Measurements from ENCODE around the gene CDK8.
"Not testable (repeated sequence)": the region's sequence is repeated elsewhere in the genome, so short reads cannot be mapped to it uniquely, and the experiment has no call there.

CDK8 gene

DNA sequence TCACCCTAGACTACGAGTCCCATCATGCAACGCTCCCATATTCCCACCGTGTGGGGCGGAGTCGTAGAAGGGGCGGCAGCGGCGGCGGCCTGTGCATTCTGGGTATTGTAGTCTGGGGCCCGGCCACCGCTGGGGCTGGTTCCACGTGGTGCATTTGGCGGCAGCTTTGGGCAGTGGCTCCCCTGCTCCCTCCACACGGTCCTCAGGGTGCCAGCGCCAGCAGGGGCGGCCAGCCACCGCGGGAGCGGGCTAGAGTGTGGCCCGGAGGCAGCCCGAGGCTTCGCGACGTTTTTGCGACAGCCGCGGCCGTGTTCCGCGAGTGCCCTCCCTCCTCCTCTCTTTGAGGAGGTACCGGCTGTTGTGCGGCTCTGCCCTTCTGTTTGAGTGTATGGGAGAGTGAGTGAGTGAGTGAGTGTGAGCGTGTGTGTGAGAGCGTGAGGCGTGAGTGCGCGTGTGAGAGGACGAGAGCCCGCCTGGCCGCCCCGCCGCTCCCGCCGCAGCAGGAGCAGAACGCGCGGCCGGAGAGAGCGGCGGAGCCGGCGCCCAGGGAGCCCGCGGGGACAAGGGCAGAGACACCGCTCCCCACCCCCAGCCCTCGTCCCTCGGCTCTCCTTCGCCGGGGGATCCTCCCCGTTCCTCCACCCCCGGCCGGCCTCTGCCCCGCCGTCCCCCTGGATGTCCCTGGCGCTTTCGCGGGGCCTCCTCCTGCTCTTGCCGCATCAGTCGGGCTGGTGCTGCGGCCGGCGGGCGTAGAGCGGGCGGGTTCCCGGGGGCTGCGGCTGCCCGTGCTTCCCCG, at the start of gene CDK8:
TSS of gene CDK8 (plus strand) at position 343 of the 796 bp plus-strand sequence. CDS start 513 bp downstream, outside the sequence.
- DNase-seq (ENCODE audit: low read depth): peak; percentile 45

DNA sequence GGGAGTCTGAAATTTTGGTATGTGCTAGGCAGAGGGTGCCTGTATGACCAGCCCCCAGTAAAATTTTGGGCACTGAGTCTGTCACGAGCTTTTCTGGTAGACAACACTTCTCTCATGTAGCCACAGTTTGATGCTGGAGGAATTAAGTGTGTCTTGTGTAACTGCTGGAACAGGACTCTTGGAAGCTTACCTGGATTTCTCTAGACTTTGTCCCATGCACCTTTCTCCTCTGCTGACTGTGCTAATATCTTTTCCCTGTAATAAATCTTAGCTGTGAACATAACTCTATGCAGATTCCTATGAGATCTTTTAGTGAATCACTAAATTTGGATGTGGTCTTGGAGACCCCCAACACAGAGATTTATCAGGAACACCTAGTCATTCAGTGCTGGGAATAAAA, 45.6 kb upstream of the CDK8 start:
- DNase-seq (ENCODE audit: low read depth): no peak

DNA sequence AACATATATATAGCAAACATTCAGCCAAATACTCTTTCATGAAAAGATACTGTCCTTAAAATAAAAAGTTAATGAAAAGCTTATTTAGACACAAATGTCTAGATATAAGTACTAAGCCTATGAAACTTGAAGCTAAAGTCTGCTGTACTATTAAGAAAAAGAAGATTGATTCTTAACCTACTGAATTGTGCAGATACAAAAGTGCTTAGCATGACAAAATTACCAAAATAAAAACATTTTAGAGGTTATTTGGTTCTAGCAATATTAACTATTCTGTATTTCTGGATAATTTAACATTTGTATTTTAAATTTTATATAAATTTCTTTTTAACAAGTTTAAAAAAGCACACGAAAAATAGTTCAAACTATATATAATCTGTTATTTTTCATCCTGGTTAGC, 40.6 kb upstream of the CDK8 start:
- DNase-seq (ENCODE audit: low read depth): no peak

DNA sequence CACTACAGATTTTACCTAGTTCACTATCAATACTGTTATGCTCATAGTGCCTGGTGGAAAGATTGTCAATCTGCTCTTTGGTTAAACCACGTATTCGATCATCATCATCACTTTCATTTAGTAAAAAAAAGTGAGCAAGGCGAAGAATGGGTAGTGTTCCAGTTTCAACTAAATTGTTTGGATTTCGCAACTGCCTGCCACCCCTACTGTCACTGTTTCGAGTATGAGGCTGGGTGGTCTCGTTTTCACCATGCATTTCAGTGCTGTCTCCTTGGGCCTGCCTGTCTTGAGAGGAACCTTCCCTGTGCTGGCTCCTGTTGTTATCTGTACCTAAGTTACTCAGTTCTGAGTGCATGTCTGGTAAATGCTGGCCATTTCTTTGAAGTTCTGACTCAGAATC, 39.9 kb upstream of the CDK8 start:
- DNase-seq (ENCODE audit: low read depth): no peak

DNA sequence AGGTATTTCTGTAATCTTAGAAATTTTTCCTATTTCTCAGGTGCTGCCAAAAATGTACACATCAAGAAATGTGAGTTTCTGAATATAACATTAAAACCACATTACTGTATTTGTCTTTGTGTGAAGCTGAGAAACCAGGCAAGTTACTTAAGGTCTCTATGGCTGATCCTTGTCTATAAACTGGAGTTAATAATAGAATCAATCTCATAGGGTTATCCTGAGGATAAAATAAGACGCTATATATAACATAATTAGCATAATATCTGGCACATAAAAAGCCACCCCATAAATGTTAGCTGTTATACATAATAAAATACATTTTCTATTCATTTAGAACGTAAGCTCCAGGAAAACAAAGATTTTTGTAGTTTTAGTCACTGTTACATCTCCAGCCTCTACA, 37.9 kb upstream of the CDK8 start:
- no peak for DNase-seq (ENCODE audit: low read depth)

DNA sequence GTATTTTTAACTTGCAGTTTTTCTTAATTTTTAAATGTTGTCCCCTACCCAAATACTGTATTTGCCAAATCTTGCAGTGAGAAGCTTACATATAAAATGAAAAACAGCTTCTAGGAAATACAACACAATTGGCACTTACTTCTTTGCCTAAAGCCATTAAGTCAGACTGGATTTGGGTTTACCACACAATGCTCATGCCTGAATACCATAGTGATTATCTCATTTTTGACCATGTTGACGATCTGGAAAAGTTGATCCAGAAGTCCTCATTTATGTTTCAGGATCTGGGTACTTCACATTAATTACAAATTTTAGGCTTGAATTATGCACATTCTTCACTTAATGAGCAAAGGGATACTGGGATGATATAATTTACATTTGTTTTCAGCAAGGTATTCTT, 34.2 kb upstream of the CDK8 start:
- no peak for DNase-seq (ENCODE audit: low read depth)

DNA sequence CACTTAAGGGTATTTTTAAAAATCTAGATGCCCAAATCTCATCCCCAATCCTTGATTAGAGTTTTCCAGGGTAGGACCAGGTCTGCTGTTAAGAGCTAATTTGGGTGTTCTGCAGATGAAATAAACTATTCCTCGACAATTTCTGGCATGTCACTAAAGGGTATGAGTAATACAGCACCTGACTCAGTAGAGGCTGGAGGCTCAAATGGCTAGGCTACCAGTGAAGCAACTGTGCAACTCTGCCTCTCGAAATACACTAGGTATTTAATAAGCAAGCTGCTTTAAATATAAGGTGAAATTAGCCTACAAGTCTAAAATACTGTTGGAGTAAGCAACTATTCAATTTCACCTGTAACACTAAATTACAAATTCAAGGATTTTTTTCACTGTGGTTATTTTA, 33.4 kb upstream of the CDK8 start:
- DNase-seq (ENCODE audit: low read depth): no peak

DNA sequence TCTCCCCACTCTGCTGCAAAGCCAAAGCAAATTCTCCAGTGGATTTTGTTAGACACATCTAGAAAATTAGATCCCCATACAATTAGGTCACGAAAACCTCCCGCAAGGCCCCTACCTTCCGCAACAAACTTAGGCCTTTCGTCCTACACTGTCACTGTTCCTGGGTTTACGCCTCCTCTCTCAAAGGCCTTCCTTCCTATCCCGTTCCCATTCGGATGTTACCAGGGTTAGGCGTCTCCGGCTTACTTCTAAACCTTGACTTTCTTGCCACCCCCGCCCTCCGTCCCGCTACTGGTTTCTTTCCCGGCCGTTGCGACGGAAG, 32.6 kb upstream of the CDK8 start:
- no peak for DNase-seq (ENCODE audit: low read depth)

DNA sequence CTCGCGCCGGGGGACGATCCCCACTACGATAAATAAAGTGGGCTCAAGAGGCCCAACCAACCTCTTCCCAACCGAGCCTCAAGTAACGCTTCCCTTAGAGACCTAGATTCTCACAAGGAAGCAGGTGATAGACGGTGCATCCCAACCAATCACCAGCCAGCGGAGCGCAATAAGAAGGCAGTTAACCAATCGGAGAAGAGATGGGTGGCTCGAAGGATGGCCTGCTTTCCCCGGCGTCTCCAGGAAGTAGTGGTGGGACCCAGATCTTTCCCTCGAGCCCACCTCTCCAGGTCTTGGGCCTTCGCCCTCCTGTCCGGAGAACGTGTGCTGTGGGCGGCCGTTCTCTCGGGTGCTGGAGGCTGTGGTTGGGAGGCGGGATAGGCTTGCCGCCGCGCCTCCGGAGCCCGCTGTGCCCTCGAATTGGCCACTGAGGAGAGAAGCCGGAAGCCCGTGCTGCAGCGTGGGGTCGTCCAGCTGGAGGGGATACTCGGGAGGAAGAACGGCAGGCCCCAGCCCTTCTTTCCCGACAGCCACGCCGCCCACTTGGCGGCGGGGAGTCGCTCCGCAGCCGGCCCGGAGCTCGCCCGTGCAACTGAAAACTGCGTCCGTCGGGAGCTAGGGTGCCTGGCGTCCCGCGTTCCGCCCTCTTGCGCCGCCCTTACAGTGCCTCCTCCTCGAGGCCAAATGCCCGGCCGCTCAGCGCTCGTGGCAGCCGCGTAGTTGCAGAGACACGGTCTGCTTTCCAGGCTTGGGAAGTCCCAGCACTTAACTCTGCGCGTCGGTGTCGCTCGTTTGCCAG, 32.0 kb upstream of the CDK8 start, which contains the start of gene RNF6:
TSS of gene RNF6 (minus strand) at position 594 of the 799 bp plus-strand sequence. CDS start 2,665 bp downstream, outside the sequence.
- peak; percentile 79 for DNase-seq (ENCODE audit: low read depth)

DNA sequence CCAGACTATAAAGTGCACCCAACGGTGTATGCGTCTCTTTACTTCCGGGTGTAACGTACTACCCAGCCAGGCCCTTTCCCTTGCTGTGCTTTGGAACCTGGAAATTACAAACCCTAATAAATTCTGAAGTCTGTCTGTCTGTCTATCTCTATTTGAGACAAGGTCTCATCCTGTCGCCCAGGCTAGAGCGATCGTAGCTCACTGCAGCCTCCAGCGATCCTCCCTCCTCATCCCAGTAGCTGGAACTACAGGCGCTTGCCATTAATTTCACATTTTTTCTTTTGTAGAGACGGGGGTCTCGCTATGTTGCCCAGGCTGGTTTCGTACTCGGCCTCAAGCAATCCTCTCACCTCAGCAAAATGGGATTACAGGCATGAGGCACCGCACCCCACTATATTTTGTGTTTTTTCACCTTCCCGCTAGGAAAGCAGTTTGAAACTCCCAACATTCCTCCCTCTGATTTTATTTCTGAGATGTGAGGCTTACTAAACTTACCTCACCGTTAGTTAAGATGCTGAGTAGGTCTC, 31.3 kb upstream of the CDK8 start:
- no peak for DNase-seq (ENCODE audit: low read depth)

DNA sequence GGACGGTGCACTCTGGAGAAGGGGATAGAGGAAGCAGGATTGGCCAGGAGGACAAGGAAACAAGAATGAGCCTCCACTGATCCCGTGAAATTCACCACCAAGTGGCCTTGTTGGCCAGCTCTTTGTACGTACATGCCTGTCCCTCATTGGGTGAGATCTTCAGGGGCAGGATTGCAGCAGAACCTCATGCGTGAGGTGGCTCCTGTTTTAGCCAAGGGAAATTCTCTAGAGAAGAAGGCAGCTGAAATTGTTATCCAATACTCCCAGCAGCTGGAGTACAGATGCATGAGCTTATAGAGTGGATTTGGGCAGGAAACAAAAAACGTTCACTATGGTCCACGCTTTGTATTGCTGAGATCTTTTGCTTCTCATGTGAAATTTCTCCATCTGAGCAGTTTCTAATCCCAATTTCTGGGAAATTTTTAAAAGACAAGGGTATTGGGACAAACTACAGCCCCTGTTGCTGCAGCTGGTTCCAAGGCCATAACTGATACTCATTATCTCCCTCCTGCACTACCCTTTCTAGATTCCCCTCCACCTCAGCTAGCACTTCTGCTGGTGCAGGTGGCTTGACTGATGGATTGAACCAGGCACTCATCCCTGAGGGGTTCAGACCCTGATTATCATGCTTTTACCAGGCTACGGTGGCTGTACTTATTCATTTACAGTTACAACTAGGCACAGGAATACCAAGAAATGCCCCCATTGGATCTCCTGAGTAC, 27.9 kb upstream of the CDK8 start:
- DNase-seq (ENCODE audit: low read depth): no peak

DNA sequence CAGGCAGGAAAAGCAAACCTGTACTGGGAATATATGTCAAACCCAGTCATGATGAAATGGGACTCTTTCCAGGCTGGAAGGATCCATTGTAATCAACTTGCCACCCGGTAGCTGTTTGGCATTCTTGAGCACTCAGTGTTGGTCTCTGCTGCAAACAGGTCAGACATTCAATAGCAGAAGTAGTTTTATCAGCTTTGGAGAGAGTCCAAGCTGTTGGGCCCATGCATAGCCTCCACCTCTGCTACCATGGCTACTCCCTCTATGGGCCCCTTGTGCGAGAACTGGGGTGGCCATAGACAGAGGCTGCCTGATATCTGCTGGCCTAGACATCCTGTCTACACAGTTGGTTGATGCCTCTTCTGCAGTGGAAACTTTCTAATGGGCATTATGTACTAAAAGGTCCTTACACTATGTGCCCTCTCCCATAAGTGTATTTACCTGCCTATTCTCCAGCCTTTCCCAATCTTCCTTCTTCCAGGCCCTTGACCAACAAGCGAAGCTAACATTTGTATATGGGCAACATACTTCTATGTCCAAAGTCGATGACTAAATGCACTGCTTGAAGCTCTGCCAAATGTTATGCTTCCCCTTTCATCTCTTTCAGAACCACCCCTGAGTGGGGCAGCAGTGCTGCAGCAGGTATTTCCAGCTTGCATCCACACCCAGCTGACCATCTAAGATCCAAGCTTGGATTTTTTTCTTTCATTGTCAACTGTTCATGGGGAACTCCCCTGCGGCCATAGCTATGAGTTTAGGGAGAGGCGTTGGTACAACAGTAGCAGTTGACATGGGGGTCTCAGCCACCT, 26.6 kb upstream of the CDK8 start:
- DNase-seq (ENCODE audit: low read depth): no peak

DNA sequence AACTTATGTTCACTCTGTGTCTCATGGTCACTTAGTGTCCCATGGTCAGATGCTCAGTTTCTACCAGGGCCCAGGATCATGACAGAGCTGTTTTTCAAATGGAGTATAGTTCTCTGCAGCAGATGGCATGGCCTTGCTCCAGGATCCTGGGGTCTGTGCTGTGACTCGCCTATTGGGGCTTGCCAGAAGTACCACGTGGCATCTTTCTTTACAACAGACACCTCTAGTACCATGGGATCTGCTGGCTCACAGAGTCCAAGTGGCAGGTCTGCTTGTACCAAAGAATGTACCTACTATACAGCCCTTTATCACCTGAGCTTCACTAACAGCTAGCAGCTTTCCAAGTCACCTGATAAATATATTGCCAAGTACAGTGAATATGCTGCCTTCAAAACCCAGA, 25.8 kb upstream of the CDK8 start:
- DNase-seq (ENCODE audit: low read depth): no peak

DNA sequence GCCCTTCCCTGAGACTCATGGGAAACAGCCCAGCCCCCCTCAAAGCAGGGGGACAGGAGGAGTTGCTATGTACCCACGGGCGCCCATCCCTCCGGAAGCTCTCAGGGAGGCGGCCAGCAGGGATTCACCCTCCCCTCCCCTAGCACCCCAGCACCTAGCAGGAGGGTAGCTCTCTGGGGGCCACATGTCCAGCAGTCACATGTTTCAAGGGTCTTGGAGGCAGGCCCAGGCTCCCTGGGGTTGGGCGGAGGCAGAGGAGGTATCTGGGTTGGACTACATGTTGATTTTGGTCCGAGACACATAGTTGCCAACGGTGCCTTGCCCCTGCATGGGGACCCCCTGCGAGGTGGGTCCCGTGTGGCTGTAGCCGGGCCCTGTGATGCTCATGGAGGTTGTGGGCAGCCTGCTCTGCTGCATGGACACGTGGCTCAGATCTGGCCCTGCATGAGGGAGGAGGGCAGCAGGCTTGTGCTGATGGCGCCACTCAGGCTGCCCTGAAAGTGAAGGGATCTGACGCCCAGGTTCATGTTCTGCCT, 24.8 kb upstream of the CDK8 start:
- DNase-seq (ENCODE audit: low read depth): no peak

DNA sequence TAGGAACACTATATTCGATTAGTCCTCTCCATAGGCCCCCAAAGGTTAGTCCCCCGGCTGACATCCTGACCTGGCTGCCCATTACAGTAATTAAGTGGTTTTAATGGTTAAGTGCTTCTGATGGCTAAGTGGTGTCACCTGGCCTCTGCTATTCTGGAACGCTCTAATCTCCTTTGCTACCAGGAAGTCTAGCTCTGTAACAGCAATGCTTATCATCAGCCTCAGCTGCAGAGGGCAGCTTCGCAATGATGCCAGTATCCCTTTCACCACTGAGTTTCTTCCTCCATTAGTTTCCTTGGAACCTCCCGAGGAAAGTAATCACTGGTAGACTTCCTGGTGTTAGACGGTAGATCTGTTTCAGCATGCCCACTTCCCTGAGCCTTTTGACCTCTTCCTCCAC, 23.2 kb upstream of the CDK8 start:
- no peak for DNase-seq (ENCODE audit: low read depth)

DNA sequence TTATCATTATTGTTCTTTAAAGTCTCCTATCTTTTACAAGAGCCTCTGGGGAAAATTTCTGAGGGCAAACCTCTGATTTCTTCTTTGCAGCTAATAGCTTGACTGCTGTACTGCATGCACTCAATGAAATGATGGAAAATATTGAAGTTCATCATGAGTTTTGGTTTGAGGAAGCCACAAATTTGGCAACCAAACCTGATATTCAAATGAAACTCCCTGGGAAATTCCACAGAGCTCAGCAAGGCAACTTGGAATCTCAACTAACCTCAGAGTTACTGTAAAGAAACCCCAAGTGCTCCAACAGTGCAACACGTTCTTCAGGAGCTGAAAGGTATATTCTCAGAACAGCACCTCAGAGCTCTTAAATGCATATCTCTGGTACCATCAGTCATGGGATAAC, 17.6 kb upstream of the CDK8 start:
- no peak for DNase-seq (ENCODE audit: low read depth)

DNA sequence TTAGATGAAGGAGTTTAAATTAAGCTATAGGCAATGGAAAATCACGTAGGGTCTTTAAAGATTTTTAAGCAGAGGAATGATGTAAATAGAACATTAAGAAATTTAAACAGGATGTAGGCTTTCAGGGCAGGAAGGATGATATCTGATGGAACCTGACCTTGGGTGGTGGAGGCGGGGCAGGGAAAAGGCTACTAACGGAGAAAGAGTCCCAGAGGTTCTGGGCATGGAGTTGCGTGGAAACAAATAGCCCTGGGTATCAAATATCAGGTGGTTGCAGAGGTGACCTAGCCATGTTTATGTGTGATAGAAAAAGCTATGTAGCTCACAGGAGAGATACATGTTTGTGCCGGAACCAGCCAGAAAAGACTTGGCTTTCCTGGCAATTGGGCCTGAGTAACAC, 7.8 kb upstream of the CDK8 start:
- DNase-seq (ENCODE audit: low read depth): no peak

DNA sequence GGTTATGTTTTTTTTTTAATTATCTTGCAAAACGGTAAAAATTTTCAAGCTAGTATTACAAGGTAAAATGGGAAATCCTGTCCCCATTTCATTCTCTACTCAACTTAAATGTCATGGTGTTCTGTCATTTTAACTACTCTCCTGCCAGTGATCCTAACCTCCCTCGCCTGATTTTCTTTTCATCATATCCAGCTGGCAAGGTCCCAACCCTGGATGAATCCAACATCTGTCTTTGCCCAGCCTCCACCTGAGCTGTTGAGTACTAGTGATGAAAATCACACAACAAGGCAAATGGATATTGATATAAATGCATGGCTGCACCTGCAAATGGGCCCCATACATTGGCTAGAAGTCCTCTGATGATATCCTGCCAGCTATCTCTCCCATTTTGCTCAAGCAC, 6.9 kb upstream of the CDK8 start:
- no peak for DNase-seq (ENCODE audit: low read depth)

DNA sequence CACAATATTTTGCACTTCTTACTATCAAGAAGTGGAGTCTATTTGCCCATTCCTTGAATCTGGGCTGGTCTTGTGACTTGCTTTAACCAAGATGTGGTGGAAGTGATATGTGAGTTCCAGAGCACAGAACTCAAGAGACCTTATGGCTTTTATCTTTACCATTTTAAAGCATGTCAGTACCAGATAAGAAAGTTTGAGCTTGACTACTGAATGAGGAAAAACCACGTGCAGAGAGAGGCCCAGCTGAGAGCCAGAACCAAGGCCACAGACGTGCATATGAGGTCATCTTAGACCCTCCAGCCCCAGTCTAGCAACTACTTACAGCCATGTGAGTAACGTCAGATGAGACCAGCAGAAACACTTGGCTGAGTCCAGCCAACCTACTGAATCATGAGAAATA, 6.3 kb upstream of the CDK8 start:
- peak; percentile 55 for DNase-seq (ENCODE audit: low read depth)

DNA sequence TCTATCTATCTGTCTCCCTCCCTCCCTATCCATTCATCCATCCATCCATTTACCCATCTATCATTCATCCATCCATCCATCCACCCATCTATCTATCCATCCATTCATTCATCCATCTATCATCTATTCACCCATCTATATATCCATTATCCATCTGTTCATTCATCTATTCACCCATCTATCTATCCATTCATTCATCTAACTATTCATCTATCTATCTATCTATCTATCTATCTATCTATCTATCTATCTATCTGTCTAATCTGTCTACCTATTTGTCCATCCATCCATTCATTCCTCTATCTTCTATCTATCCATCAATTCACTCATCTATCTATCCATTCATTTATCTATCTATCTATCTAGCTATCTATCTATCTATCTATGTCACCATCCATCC, 4.4 kb upstream of the CDK8 start:
- no peak for DNase-seq (ENCODE audit: low read depth)

DNA sequence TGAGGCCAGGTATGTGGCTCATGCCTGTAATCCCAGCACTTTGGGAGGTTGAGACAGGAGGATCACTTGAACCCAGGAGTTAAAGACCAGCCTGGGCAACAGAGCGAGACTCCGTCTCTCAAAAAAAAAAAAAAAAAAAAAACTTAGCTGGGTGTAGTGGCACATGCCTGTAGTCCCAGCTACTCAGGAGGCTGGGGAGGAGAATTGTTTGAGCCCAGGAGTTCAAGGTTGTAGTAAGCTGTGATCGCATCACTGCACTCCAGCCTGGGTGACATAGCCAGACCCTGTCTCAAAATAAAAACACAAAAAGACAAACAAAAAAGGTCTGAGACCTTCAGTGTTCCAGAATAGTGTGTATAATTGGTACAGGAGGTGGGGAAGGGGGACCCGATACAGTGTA, 1.9 kb upstream of the CDK8 start:
- not testable (repeated sequence) for DNase-seq (ENCODE audit: low read depth)

All from CMK (cell line).